ENCODE results near the gene ASPN. TPM values are rescaled to one million over a fixed set of nuclear protein-coding genes. Genes with fewer than 3 reads are reported as not detected.

Gene ASPN
- total and polyA plus RNA-seq, 2 donors (not counting 3 experiments of a cell fraction or from before 2014, with no cell fraction given), result not detected

DNA sequence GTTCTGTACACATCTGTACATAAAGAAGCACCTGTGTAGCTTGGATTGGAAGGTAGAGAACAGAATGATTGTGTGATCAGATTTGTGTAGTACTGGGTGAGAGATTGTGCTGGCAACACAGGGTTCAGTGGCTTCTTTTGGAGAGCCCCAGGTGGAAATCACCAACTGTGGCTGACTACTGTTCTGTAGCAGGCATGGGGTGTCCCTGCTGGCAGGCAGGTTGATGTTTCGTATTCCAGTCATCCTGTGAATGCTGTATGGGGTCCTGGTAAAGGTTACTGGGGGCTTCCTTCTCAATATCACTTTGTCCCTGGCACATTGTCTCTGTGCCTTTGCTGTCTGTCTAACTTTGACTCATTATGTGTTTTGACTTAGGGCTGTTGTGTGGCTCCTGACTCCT, 5.3 kb downstream of the ASPN start:
- H3K9me1 ChIP-seq (replicated peaks; ENCODE audit: control insufficient read depth, extremely low read depth, insufficient read depth, low read length), result no peaks in the 10 kb centered on the region
- no peak overlapping the region for H3K27ac ChIP-seq (ENCODE audit: insufficient read depth, low read depth, low read length)
- POLR2A ChIA-PET, result no interaction called here
- H3K4me1 ChIP-seq (ENCODE audit: control insufficient read depth, extremely low read depth, insufficient read depth, low read length), result peaks cover 15% of the 10 kb centered on the region
- no peak for FAIRE-seq
- H3K9me3 ChIP-seq (replicated peaks; ENCODE audit: control insufficient read depth, insufficient read depth, low read length), result no peaks in the 10 kb centered on the region
- H2AFZ ChIP-seq (ENCODE audit: low read depth, low read length), result no peak overlapping the region
- H4K20me1 ChIP-seq (replicated peaks; ENCODE audit: control insufficient read depth, extremely low read depth, insufficient read depth, low read length), result no peaks in the 10 kb centered on the region
- H3K36me3 ChIP-seq (ENCODE audit: control insufficient read depth in 2 of 2, extremely low read depth in 1 of 2, insufficient read depth in 2 of 2, low read length in 2 of 2), result no peaks in the 10 kb centered on the region
- DNase-seq (ENCODE audit: low read depth, low spot score), result no peak
- no peak overlapping the region for H3K4me3 ChIP-seq (replicated peaks in 1 of 3; ENCODE audit: insufficient read depth in 1 of 3, low read depth in 1 of 3, low read length in 3 of 3)
- CTCF ChIA-PET, result no interaction called here
- H3K4me2 ChIP-seq (ENCODE audit: insufficient read depth, low read length), result no peak overlapping the region
- H3K27me3 ChIP-seq (ENCODE audit: control insufficient read depth in 2 of 2, insufficient read depth in 2 of 2, low read length in 2 of 2), result no peaks in the 10 kb centered on the region
- intact Hi-C loops (cut with micrococcal nuclease) (no loop called here), dilution Hi-C loops (cut with MboI; ENCODE audit: extremely low pct_ligation_motif_present, low sequenced_read_pairs) (no loop called here)
- no peaks in the 10 kb centered on the region for H3K79me2 ChIP-seq (ENCODE audit: control insufficient read depth, insufficient read depth, low read length)
- no TSS peak for BruUV-seq (replicated peaks)
- TF ChIP-seq FOS (IDR thresholded peaks at IDR 0.05; ENCODE audit: borderline replicate concordance, insufficient read depth, low read length) (no peak), EZH2 (IDR thresholded peaks at IDR 0.05; ENCODE audit: borderline replicate concordance, low read depth, low read length, severe bottlenecking) (no peak), JUN (IDR thresholded peaks at IDR 0.05; ENCODE audit: borderline replicate concordance, insufficient read depth, insufficient read length, low read depth) (no peak), MYC (IDR thresholded peaks at IDR 0.05; ENCODE audit: low read depth, low read length) (no peak), GATA2 (IDR thresholded peaks at IDR 0.05; ENCODE audit: insufficient read depth, insufficient read length, low read depth, low read length) (no peak), POLR2A (IDR thresholded peaks at IDR 0.05; ENCODE audit: low read depth, low read length) (no peak), POLR2AphosphoS5 (IDR thresholded peaks at IDR 0.05; ENCODE audit: insufficient read depth, low read depth, low read length) (no peak)
- TF ChIP-seq, protein P1, sequence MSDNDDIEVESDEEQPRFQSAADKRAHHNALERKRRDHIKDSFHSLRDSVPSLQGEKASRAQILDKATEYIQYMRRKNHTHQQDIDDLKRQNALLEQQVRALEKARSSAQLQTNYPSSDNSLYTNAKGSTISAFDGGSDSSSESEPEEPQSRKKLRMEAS (IDR thresholded peaks at IDR 0.05; ENCODE audit: insufficient read depth, insufficient read length), result no peak
- TF ChIP-seq, protein P2, sequence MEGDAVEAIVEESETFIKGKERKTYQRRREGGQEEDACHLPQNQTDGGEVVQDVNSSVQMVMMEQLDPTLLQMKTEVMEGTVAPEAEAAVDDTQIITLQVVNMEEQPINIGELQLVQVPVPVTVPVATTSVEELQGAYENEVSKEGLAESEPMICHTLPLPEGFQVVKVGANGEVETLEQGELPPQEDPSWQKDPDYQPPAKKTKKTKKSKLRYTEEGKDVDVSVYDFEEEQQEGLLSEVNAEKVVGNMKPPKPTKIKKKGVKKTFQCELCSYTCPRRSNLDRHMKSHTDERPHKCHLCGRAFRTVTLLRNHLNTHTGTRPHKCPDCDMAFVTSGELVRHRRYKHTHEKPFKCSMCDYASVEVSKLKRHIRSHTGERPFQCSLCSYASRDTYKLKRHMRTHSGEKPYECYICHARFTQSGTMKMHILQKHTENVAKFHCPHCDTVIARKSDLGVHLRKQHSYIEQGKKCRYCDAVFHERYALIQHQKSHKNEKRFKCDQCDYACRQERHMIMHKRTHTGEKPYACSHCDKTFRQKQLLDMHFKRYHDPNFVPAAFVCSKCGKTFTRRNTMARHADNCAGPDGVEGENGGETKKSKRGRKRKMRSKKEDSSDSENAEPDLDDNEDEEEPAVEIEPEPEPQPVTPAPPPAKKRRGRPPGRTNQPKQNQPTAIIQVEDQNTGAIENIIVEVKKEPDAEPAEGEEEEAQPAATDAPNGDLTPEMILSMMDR (IDR thresholded peaks at IDR 0.05; ENCODE audit: extremely low read depth in 1 of 2, insufficient read depth in 1 of 2, low read depth in 1 of 2, low read length in 2 of 2), result no peak
- H3K9ac ChIP-seq (replicated peaks; ENCODE audit: extremely low read depth, insufficient read depth, low read length), result no peak overlapping the region

Data from endothelial cell of umbilical vein (primary cell).